Suppressor macrophage treated with lipopolysaccharide for 1 hour (primary cell): ENCODE results near the gene STXBP6.
A peak's percentile ranks its signal among the peaks of the same experiment; 100 is the strongest.
"Not testable (repeated sequence)": the region's sequence is repeated elsewhere in the genome, so short reads cannot be mapped to it uniquely, and the experiment has no call there.

Experiments
- DNase-seq, 3 donors: peaks; one replicate each; pipeline ENCODE4 v3.0.0-alpha.2; 2020 to 2022

The STXBP6 gene

GRCh38 chr14:24850072-24850471, 199.9 kb downstream of the STXBP6 start:
- DNase-seq, result no peak

- DNase-seq, result peak in 1 of 3 donors; percentile 24
Observed at GRCh38 chr14:24849471-24849870, 200.5 kb downstream of the STXBP6 start.

- DNase-seq, result no peak
Observed at GRCh38 chr14:24848102-24848790, 201.7 kb downstream of the STXBP6 start.

- no peak for DNase-seq
Observed at GRCh38 chr14:24847568-24848095, 202.3 kb downstream of the STXBP6 start.

GRCh38 chr14:24846261-24846660, 203.7 kb downstream of the STXBP6 start:
- no peak for DNase-seq

GRCh38 chr14:24845851-24846250, 204.1 kb downstream of the STXBP6 start:
- no peak for DNase-seq

GRCh38 chr14:24844011-24844410, 205.9 kb downstream of the STXBP6 start:
- DNase-seq, result no peak

- peak in 2 of 3 donors; percentile 22 to 32 for DNase-seq
Observed at GRCh38 chr14:24843494-24843893, 206.5 kb downstream of the STXBP6 start.

- DNase-seq, result no peak
Observed at GRCh38 chr14:24840204-24840893, 209.6 kb downstream of the STXBP6 start.

- no peak for DNase-seq
Observed at GRCh38 chr14:24839617-24840203, 210.2 kb downstream of the STXBP6 start.

- no peak for DNase-seq
Observed at GRCh38 chr14:24838945-24839616, 210.9 kb downstream of the STXBP6 start.

GRCh38 chr14:24837280-24838046, 212.5 kb downstream of the STXBP6 start:
- DNase-seq, result no peak

GRCh38 chr14:24836324-24836723, 213.6 kb downstream of the STXBP6 start:
- not testable (repeated sequence) for DNase-seq

GRCh38 chr14:24834956-24835355, 215.0 kb downstream of the STXBP6 start:
- DNase-seq, result no peak

GRCh38 chr14:24833385-24833784, 216.6 kb downstream of the STXBP6 start:
- DNase-seq, result no peak

GRCh38 chr14:24831677-24832076, 218.3 kb downstream of the STXBP6 start:
- DNase-seq, result no peak

- DNase-seq, result no peak
Observed at GRCh38 chr14:24829862-24830261, 220.1 kb downstream of the STXBP6 start.

- DNase-seq, result no peak
Observed at GRCh38 chr14:24828486-24828885, 221.5 kb downstream of the STXBP6 start.

GRCh38 chr14:24826390-24826789, 223.6 kb downstream of the STXBP6 start:
- no peak for DNase-seq

GRCh38 chr14:24820616-24821015, 229.3 kb downstream of the STXBP6 start:
- DNase-seq, result no peak

- DNase-seq, result no peak
Observed at GRCh38 chr14:24818823-24819341, 231.1 kb downstream of the STXBP6 start.
